IPS DF 6.9 (cell line): ENCODE data around the gene IL1RAPL2.
"Not testable (repeated sequence)": the region's sequence is repeated elsewhere in the genome, so short reads cannot be mapped to it uniquely, and the experiment has no call there.

ENCODE experiments used
- DNase-seq: peaks from one replicate; pipeline ENCODE4 v3.0.0-alpha.2; 2013; ENCODE audit warnings: low read depth, low spot score
- H3K27ac ChIP-seq: one replicate; pipeline ENCODE4 v1.5.1; 2013; ENCODE audit warnings: low read length, control low read depth
- H3K27me3 ChIP-seq: 2 replicates; pipeline ENCODE4 v1.6.1; 2013; ENCODE audit warnings: mild to moderate bottlenecking, low read length; ENCODE audit not compliant: control insufficient read depth, insufficient read depth
- H3K36me3 ChIP-seq: 2 replicates; pipeline ENCODE4 v1.6.1; 2013; ENCODE audit warnings: low read length; ENCODE audit not compliant: control insufficient read depth, insufficient read depth
- H3K4me1 ChIP-seq: 2 replicates; pipeline ENCODE4 v1.6.1; 2013; ENCODE audit warnings: low read length; ENCODE audit not compliant: control insufficient read depth, insufficient read depth
- H3K4me3 ChIP-seq: 2 replicates; pipeline ENCODE4 v1.5.1; 2013; ENCODE audit warnings: mild to moderate bottlenecking, low read length
- H3K9me3 ChIP-seq: 2 replicates; pipeline ENCODE4 v1.6.1; 2013; ENCODE audit warnings: low read length, inconsistent platforms; ENCODE audit not compliant: control insufficient read depth, insufficient read depth
- WGBS: extraction: QIAGEN DNeasy Blood & Tissue Kit; methylation state at CpG from one replicate; pipeline ENCODE4 v1.1.7; 2013; ENCODE audit warnings: mixed read lengths, missing lambda C conversion rate; ENCODE audit not compliant: insufficient read length, insufficient coverage; 5-methylcytosine and 5-hydroxymethylcytosine counted together

The IL1RAPL2 gene

GRCh38 chrX:105052926-105053325 is 486.9 kb downstream of the IL1RAPL2 start:
- WGBS = no CpG with 5 or more reads among the region's 2 CpGs

GRCh38 chrX:105063743-105064142 is 497.7 kb downstream of the IL1RAPL2 start:
- no peaks in the 10 kb centered on the region for H3K36me3 ChIP-seq
- no peak overlapping the region for H3K27ac ChIP-seq
- no peak overlapping the region for H3K4me3 ChIP-seq
- DNase-seq = no peak
- no peaks in the 10 kb centered on the region for H3K9me3 ChIP-seq
- H3K4me1 ChIP-seq = no peaks in the 10 kb centered on the region
- no peaks in the 10 kb centered on the region for H3K27me3 ChIP-seq

More at GRCh38 chrX:105052926-105053325, 486.9 kb downstream of the IL1RAPL2 start:
- H3K4me3 ChIP-seq = no peak overlapping the region
- no peaks in the 10 kb centered on the region for H3K4me1 ChIP-seq
- no peaks in the 10 kb centered on the region for H3K27me3 ChIP-seq
- no peak overlapping the region for H3K27ac ChIP-seq
- no peaks in the 10 kb centered on the region for H3K9me3 ChIP-seq
- DNase-seq = no peak
- no peaks in the 10 kb centered on the region for H3K36me3 ChIP-seq

GRCh38 chrX:105098201-105098600 is 532.2 kb downstream of the IL1RAPL2 start:
- no peaks in the 10 kb centered on the region for H3K36me3 ChIP-seq
- DNase-seq = no peak
- no peaks in the 10 kb centered on the region for H3K27me3 ChIP-seq
- H3K27ac ChIP-seq = no peak overlapping the region
- no peak overlapping the region for H3K4me3 ChIP-seq
- H3K4me1 ChIP-seq = no peaks in the 10 kb centered on the region
- H3K9me3 ChIP-seq = no peaks in the 10 kb centered on the region
- whole genome bisulfite sequencing = no CpG with 5 or more reads among the region's 2 CpGs

- Histone ChIP-seq H3K27me3 (no peaks in the 10 kb centered on the region), H3K4me1 (no peaks in the 10 kb centered on the region), H3K36me3 (no peaks in the 10 kb centered on the region), H3K9me3 (no peaks in the 10 kb centered on the region), H3K27ac (no peak overlapping the region), H3K4me3 (no peak overlapping the region)
- no CpG with 5 or more reads among the region's 4 CpGs for WGBS
- DNase-seq = no peak
These were observed 532.8 kb downstream of the IL1RAPL2 start for GRCh38 chrX:105098812-105099211.

GRCh38 chrX:105101378-105101777 is 535.4 kb downstream of the IL1RAPL2 start:
- Histone ChIP-seq H3K4me3 (no peak overlapping the region), H3K27ac (no peak overlapping the region), H3K4me1 (no peaks in the 10 kb centered on the region), H3K36me3 (no peaks in the 10 kb centered on the region), H3K27me3 (no peaks in the 10 kb centered on the region), H3K9me3 (no peaks in the 10 kb centered on the region)
- no peak for DNase-seq
- WGBS = no CpG with 5 or more reads among the region's 3 CpGs

- H3K36me3 ChIP-seq = no peaks in the 10 kb centered on the region
- H3K9me3 ChIP-seq = no peaks in the 10 kb centered on the region
- H3K27ac ChIP-seq = no peak overlapping the region
- WGBS = no CpG with 5 or more reads among the region's 6 CpGs
- no peaks in the 10 kb centered on the region for H3K27me3 ChIP-seq
- no peak overlapping the region for H3K4me3 ChIP-seq
- DNase-seq = no peak
- H3K4me1 ChIP-seq = no peaks in the 10 kb centered on the region
These were observed 543.9 kb downstream of the IL1RAPL2 start for GRCh38 chrX:105109936-105110335.

GRCh38 chrX:105114554-105115130 is 548.6 kb downstream of the IL1RAPL2 start:
- H3K36me3 ChIP-seq = no peaks in the 10 kb centered on the region
- H3K4me3 ChIP-seq = no peak overlapping the region
- H3K27ac ChIP-seq = no peak overlapping the region
- H3K4me1 ChIP-seq = no peaks in the 10 kb centered on the region
- no CpG with 5 or more reads among the region's 3 CpGs for WGBS
- H3K9me3 ChIP-seq = no peaks in the 10 kb centered on the region
- DNase-seq = no peak
- no peaks in the 10 kb centered on the region for H3K27me3 ChIP-seq

- DNase-seq, H3K4me3 ChIP-seq, H3K9me3 ChIP-seq, H3K27me3 ChIP-seq, H3K4me1 ChIP-seq, H3K27ac ChIP-seq, H3K36me3 ChIP-seq: not testable (repeated sequence)
- no CpG with 5 or more reads among the region's 35 CpGs for WGBS
These were observed 549.8 kb downstream of the IL1RAPL2 start for GRCh38 chrX:105115596-105116320.

GRCh38 chrX:105116486-105116885 is 550.5 kb downstream of the IL1RAPL2 start:
- Histone ChIP-seq H3K4me1 (no peaks in the 10 kb centered on the region), H3K36me3 (no peaks in the 10 kb centered on the region), H3K27me3 (no peaks in the 10 kb centered on the region), H3K4me3 (no peak overlapping the region), H3K27ac (no peak overlapping the region), H3K9me3 (no peaks in the 10 kb centered on the region)
- DNase-seq = no peak
- WGBS = no CpG with 5 or more reads among the region's 1 CpG

GRCh38 chrX:105117621-105118020 is 551.6 kb downstream of the IL1RAPL2 start:
- H3K9me3 ChIP-seq = no peaks in the 10 kb centered on the region
- no peaks in the 10 kb centered on the region for H3K36me3 ChIP-seq
- H3K27me3 ChIP-seq = no peaks in the 10 kb centered on the region
- no peaks in the 10 kb centered on the region for H3K4me1 ChIP-seq
- no CpG with 5 or more reads among the region's 1 CpG for WGBS
- no peak overlapping the region for H3K4me3 ChIP-seq
- DNase-seq = no peak
- no peak overlapping the region for H3K27ac ChIP-seq

- DNase-seq = no peak
- Histone ChIP-seq H3K9me3 (no peaks in the 10 kb centered on the region), H3K4me3 (no peak overlapping the region), H3K36me3 (no peaks in the 10 kb centered on the region), H3K4me1 (no peaks in the 10 kb centered on the region), H3K27ac (no peak overlapping the region), H3K27me3 (no peaks in the 10 kb centered on the region)
- WGBS = no CpG with 5 or more reads among the region's 4 CpGs
These were observed 554.5 kb downstream of the IL1RAPL2 start for GRCh38 chrX:105120463-105120862.
